ENCODE data around the gene CCDC184. TPM values are rescaled to one million over a fixed set of nuclear protein-coding genes. Genes with fewer than 3 reads are reported as not detected.
"Not testable (repeated sequence)": the region's sequence is repeated elsewhere in the genome, so short reads cannot be mapped to it uniquely, and the experiment has no call there.

Gene CCDC184
- 0.05 TPM in 1 of 2 replicates, not detected in the other for total RNA-seq

DNA sequence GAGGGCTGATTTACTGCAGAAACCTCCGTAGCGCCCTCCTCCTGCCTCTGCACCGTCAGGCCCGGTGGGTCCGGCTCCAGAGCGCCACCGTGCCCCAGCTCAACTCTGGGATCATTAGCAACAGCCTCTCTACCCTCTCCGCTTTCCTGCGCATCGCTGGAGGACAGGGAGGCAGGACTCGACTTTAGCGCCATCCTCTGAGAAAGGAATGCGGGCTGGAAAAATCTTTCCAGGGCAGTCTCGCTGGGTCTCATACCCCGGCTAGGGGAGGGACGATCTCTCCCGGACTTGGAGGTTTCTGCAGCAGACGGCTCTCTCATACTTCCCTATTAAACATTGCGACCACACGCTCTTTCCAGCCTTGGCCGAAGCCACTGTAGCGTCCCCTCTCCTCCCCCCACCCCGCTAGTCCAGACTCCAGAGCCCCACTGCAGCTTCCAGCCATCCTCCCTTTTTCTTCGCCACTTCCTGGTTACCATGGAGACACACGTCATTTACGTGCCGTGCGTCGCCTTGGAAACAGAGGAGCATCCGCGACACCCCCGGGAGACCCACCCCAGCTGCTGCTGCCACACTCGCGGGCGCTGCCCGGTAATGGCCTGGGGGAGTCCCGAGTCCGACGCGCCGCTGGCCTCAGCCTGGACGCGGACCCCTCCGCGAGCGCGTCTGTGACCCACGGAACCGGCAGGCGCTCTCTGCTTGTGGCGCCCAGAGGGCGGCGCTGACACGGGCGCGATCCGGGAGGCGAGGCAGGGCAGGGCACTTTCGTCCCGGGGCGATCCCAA is at the start of gene CCDC184:
CCDC184 (plus strand) TSS at position 554 of the 785 bp plus-strand sequence. CDS start 479 bp downstream, outside the sequence.
- peak; percentile 64 for DNase-seq

DNA sequence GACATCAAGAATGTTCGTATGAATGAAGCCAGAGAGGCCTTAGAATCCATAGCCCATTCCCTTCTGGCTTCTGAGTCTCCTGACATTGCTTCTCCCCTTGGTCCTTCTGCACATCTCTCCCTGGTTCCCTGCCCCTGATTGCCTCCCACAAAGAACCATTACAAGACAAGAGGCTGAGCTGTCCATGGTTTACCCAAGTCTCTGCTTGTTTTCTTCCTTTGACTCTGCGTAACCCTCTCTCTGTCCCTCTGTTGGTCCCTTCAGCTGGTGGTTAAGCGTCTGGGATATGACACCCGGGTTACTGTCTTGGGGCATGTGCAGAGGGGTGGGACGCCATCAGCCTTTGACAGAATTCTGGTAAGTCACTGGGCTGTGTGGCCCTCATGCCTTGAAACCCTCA is 48.4 kb upstream of the CCDC184 start:
- no peak for DNase-seq

DNA sequence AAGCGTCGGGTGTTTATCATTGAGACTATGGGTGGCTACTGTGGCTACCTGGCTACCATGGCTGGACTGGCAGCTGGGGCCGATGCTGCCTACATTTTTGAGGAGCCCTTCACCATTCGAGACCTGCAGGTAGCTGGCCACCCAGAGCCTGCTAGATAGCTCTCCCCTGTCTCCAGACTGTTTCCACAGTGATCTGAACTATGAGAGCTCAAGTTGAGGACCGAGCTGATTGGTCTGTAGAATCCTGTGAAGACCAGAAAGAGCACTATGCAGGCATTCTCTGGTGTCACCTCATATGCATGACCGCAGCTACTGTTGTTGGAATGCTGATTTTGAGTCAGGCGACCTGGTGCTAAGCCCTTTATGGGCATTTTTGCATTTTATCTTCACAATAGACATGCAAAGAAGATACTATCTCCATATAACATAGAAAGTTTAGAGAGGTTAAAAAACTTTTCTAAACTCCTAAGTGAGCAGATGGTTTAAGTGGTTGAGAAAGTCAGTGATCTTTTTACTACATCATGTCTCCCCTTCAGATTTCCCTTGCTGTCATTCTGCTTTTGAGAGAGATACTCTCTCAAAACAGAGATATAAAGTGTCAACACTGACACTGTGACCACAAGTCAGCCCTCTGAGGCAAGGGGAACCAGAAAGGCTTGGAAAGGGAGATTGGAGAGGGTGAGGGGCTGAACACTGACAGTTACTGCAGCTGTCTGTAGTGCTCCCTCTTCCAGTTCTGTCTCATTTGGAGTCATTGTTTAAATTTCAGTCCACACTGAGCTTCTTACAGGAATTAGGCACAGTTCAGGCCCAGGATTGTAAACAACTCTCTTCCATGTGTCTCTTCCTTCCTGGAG is 40.4 kb upstream of the CCDC184 start:
- no peak for DNase-seq

DNA sequence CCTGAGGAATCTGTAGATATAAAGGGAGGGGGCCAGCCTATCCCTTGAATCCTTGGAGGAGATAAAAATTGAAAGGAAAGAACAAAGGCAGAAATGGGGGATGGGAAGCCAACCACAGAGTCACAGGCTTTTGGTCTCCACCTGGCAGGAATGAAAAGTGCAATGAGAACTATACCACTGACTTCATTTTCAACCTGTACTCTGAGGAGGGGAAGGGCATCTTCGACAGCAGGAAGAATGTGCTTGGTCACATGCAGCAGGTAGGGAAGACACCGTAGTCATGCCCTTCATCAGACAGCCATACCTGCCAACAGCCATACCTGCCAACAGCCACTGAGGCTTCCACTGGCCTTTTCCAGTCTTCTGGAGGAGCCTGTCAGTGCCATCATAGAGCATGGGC is 39.5 kb upstream of the CCDC184 start:
- DNase-seq: no peak

DNA sequence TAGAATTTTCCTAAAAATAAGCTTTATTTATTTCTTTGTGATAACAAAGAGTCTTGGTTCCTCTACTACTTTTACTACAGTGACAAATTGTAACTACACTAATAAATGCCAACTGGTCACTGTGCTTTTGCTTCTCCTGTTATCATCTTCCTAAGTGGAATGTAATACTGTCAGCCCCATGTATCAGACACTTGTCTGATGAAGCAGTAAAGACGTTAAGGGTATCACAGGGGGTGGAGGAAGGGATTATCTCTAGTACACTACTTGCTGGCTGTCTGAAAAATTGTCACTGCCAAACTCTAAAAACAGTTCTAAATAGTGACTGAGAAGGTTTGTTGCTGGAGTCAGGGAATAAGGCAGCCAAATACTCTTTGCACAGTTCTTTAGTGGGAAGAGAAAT is 37.5 kb upstream of the CCDC184 start:
- no peak for DNase-seq

DNA sequence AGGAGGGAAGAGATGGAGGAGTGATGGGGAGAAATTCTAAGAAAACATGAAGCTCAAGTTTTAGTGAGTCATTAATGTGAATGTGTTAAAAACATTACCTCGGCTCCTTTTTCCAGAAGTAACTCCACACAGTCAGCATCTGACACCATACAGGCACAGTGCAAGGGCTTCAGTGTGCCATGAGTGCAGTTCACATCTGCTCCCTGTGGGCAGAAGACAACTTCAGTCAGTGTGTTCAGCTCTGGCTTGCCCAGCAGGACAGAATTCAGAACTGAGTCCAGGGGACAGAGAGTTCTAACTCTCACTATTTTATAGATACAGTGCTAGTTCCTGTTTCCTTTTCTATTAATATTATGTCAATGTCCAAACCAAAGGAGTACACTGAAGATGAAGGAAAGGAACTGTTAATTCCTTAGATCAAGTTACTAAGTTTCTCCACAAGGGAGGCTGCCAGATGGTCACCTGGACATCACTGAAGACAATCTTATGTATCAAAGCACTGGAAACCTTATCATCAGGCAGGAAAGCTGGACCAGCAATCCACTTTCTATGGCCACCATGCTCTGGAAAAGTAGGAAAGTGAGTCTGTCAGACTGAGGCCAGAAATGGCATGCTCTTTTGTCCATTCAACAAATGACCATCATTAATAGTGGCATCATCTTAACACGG is 32.2 kb upstream of the CCDC184 start:
- no peak for DNase-seq

DNA sequence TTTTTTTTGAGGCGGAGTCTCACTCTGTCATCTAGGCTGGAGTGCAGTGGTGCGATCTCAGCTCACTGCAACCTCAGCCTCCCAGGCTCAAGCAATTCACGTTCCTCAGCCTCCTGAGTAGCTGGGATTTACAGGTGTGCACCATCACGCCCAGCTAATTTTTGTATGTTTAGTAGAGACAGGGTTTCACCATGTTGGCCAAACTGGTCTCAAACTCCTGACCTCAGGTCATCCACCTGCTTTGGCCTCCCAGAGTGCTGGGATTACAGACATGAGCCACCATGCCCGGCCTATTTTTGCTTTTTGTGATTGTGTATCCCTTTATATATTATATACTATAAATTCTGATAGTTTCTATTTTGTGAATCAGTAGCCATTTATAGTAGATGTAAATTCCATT is 27.7 kb upstream of the CCDC184 start:
- DNase-seq: not testable (repeated sequence)

DNA sequence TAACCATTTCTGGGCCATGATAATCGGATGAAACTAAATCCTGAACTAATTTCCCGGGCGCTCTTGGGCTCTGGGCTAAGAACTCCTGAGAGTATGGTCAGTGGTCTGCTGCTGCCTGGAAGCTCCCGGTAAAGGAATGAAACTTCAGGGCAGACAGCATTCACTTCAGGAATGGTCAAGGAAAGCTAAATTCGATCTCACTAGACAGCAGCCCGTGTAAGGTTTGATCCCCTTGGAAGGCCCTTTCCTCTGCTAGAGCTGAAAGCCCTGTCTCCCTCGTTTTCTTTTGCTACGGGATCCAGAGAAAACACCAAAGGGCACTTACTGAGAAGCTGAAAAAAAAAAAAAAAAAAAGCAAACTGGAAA is 26.8 kb upstream of the CCDC184 start:
- no peak for DNase-seq

DNA sequence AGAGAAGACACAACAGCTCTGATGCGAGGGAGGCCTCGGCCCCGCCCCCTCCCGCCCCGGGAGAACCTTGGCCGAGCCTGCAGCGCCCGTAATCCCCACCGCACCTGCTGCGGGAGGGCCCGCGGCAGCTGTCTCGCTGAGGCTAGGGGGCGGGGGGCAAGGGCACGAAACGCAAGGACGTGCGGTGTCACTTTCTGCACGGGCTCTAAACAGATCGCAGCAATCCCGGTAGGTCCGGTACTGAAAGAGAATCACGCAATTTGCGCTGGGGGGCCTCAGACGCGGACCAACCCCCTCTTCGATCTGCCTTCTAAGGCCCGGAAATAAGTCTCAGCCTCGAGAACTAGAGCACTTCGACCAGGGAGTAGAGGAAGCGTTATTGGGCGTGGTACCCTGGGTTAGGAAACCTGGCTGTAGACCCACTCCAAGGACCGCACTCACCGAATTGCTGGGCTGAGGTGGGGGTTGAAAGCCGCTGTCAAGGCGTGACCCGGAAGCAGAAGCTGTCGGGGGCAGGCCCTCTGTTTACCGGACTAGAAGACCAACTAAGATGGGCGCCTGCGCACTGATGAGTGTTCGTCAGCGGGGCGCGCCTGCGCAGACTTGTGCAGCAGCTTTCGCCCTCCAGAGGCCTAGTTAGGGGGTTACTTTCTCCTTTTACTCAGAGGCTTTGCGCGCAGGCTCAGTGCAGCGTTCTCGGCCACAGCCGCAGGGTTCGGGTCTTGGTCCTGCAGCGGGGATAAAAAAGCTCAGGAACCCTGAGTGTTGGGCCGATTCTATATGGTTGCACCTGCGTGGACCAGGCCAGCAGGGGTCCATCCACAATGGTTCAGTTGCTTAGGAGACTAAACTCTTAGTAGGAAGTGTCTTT is 26.2 kb upstream of the CCDC184 start, which contains the start of gene ASB8:
ASB8 (minus strand) TSS at position 498 of the 871 bp plus-strand sequence. CDS start 4,019 bp downstream, outside the sequence.
- DNase-seq: peak; percentile 99

DNA sequence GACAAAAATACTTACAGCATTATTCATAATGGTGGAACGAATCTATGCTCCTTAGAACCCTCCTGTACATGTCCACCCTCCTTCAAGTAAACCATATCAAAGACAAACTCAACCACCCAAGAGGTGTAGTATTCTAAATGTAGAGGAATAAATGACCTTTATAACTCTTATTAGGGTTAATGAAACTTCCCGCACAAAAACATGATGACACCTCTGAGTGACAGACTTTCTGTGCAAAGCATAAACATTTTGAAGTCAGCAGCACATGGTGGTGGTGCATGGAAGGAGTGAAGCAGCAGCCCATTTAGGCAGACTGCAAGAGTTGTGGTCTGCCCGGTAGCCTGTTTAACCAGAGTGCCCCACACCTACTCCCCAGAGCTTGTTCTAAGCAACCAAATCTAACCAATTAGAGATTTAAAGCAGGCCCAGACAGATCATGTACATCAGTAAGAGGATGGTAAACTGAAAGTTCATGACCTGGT is 25.5 kb upstream of the CCDC184 start:
- no peak for DNase-seq

DNA sequence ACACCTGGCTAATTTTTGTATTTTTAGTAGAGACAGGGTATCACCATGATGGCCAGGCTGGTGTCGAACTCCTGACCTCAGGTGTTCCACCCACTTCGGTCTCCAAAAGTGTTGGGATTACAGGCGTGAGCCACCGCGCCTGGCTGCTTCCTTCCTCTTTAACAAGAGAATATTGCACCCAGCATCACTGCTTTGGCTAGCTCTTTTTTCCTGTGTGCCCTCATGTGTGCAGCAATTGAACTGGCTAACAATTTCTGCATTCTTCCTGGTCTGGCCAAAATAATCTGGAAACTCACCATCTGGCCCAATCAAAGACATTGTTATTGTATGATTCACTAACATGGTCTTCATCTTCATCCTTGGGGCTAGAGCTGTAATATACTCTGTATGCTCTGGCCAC is 23.4 kb upstream of the CCDC184 start:
- no peak for DNase-seq

DNA sequence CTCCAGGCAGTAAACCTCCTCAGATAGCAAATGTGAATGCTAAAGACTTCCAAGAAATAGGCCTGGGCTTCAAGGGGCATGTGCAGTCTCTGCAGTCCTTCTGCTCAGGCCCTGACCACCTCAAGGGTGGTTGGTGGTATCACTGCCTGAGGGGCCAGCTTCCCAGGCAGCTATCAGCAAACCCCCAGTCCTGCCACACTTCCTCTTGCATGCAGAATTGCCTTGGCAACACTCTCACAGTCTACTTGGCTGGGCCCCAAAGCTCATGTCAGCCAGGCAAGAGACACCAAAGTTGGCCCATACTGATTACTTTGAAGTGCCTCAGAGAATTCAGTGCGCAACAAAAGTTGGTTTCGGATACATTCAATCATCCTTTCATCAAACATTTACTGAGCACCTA is 22.6 kb upstream of the CCDC184 start:
- peak; percentile 39 for DNase-seq

DNA sequence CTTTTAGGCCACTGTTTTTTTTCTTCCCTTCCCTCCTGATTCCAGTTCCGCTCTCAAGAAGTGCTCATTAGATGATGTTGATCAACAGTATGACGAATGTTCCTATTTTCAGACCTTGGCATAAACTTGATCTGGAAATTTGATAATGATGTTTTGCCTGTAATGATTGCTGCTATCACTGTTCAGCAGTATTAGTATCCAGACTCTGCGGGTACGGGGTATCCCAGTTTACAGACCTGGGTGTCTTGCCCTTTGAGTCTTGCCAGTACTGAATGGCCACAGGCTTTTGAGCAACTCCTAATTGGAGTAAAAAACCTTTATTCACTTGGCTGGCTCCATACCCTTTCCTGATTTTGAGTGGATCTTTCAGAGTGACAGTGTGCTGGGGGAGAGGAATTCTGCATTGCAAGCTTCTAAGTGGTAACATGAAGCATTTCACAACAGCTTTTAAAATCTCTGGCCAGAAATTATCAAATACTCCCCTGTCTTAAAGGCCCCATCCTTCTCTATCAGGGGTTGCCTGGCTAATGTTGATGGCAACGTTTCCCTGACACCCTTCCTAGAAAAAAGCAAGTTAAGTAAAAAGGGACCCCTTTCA is 20.2 kb upstream of the CCDC184 start:
- no peak for DNase-seq

DNA sequence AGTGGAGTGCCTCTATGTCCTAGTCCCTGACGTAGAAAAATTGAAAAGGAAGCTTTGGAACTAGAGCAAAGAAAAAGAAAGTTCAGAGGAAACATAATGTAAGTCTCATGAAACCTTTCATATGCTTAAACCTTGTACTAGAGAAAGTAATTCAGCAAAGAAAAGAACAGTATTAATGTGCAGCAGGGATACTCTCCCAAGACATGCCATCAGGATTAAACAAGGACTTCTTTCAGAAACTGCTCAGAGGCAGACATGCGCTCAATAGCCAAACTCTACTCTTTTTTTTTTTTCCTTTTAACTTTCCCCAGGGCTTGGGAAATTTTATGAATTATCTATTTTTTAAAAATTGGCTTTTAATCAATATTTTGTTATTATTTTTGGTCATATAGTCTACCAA is 19.0 kb upstream of the CCDC184 start:
- no peak for DNase-seq

DNA sequence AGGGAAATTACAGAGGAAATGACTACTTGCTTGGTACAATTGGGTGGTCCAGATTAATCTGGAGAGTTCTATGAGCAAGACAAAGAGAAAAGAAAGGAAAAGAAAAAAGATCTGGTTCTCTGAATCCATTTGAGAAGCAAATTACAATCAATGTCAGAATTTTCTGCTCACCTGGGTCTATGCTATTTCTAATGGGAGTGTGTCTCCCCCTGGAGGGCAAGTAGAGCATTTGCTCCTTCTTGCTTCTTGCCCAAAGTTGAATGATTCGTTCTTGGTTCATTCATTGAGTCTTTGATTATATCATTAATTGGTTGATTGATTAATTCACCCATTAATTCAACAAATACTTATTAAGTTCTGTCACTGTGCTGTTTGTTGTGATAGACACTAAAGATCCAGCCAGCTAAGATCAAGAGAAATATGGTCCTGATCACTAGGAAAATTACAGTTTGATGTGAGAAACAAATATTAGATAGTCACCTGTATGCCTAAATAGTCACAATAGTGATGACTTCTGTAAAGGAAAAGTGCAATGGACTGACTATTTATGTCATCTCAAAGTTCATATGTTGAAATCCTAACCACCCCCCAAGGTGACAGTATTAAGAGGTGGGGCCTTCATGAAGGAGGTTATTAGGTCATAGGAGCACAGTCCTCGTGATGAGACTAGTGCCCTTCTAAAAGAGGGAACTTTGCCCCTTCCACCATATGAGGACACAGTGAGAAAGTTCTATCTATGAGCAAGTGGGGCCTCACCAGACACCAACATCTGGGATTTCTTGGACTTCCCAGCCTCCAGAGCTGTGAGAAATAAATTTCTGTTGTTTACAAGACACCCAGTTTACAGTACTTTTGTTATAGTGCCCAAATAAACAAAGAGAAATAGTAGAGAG is 18.1 kb upstream of the CCDC184 start:
- DNase-seq: peak; percentile 82

DNA sequence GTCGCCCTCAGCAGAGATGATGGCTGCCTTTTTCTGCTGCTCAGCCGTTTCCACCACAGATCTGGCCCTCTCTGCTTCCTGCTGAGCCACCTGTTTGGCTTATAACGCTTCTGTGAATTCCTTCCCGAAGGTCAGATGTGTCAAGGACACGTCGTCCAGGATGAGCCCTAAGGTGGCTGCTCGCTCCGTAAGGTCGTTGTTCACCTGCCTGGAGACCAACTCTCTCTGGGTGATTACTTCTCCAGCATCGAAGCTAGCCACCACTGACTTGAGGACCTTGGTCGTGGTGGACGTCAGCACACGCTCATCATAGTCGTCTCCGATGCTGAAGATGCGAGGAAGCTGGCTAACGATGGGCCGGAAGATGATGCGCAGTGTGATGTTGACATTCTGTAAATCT is 14.4 kb upstream of the CCDC184 start:
- no peak for DNase-seq

DNA sequence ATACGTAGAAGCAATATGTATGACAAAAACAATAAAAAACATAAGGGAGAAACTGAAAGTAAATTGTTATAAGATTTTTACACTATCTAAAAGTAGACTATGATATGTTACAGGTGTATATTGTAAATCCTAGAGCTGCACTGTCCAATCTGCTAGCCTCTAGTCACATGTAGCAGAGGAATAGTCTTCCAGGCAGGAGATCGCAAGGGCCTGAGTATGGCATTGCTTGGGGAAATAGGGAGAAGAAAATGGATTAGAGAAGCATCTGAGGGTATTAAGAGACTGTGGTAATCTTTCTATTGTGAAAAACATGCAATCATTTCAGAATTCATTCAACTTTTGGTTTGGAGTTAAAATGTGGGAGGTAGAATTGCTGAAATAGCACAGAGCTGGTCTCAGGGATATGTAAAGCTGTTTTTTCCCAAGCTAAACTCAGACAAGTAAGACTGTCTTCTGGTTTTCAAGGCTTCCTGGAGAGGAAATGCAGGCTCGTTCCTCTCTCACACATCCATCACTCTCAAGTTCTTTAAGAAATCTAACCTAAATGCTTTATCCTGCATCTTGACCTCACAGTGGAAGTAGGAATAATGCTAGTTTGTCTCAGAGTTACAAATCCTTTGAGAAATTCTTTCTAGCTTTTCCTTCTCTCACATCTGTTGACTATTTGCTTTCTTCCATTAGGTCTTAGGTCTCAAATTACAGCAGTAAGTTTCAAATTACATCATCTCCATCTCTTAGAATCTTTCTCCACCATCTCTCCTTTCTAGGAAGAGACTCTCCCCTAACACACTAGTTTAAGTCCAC is 7.6 kb upstream of the CCDC184 start:
- DNase-seq: no peak

DNA sequence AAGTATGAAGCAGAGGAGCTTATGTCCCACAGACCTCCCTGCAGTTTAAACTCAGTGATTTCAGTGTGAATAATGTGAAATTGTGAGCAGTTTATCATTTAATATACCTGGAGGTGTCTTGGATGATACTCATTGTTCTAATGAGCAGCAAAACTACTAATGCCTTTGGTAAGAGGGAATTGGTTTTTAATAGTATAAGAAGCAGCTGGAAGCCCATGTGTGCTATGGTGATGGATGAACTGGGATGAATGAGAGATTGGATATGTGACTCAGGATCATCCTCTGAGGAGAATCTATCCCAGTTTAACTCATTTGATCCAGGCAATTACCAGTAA is 7.1 kb upstream of the CCDC184 start:
- no peak for DNase-seq

DNA sequence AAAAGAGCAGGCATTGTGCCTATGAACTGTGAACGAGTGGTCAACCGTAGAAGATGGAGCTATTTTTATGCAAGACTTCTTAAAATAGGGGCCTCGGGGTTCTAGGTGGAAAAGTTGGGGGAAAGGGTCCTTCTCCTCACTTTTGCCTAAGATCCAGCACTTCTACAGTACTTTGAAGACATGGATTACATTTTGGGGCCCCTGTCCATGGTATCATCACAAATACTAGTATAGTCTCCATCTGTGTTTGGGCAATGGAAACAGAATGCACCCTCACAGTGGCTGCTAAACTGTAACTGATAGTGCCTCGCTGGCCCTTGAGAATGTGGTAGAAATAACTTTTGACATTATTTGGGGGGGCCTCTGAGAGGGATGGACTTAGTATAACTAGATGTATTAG is 5.5 kb upstream of the CCDC184 start:
- DNase-seq: no peak

DNA sequence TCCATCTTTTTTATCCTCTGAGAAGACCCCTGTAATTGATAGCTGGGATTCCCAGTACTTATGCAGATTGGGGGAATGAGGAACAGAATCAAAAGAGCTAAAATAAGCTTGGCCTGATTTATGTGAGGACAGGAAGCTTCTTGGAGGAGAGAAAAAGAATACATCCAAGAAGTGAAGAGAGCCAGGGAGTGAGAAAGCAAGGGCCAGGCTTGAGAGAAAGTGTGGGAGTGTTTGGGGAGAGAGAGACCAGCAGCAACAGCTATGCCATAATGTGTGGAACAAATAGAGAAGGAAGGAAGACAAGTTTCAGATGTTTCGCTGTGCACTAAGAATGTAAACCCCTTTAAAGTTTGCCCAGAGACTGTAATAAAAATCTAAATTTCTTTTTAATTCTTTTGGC is 4.0 kb upstream of the CCDC184 start:
- DNase-seq: no peak

Data from dermis blood vessel endothelial cell (primary cell).